GM06990 (cell line): ENCODE results near the gene SPEF2.

Experiments
- DNase-seq: peaks from one replicate; pipeline ENCODE4 v3.0.0-alpha.2; 2011; ENCODE audit not compliant: insufficient read length; ENCODE audit errors: extremely low read depth
- H3K27me3 ChIP-seq: replicated peaks from 2 replicates; pipeline ENCODE4 v1.6.0; 2011; ENCODE audit warnings: low read length; ENCODE audit not compliant: control insufficient read depth, insufficient read depth
- H3K36me3 ChIP-seq: 2 replicates; pipeline ENCODE4 v1.5.1; 2011; ENCODE audit warnings: low read length; ENCODE audit not compliant: control insufficient read depth, insufficient read depth
- H3K4me3 ChIP-seq: replicated peaks from 2 replicates; pipeline ENCODE4 v1.5.1; 2011; ENCODE audit warnings: low read depth, mild to moderate bottlenecking, control low read depth, low read length
- TF ChIP-seq, protein P1 (sequence below): IDR thresholded peaks from 2 replicates; pipeline ENCODE4 v1.5.1; 2011; ENCODE audit warnings: low read length, control low read depth, mild to moderate bottlenecking, inconsistent platforms; ENCODE audit not compliant: insufficient read depth, poor library complexity, severe bottlenecking

SPEF2 gene

DNA sequence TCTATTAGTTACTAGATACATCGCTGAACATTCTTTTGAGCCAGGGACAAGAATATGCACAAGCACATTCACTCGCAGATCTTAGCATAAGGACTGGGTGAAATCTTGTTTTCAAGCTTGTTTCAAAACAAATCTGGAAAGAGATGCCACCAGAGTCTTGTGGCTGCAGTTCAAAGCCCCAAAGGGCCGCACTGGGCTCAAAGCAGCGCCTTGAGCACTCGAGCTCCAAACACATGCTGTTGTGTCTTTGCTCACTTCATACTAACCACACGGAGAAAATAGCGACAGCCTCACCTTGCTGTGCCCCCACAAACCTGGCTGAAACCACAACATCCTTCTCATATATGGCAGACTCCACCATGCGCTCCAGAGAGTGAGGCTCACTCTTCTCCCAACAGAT lies 204.8 kb downstream of the SPEF2 start:
- no peak for DNase-seq
- TF ChIP-seq, protein P1, sequence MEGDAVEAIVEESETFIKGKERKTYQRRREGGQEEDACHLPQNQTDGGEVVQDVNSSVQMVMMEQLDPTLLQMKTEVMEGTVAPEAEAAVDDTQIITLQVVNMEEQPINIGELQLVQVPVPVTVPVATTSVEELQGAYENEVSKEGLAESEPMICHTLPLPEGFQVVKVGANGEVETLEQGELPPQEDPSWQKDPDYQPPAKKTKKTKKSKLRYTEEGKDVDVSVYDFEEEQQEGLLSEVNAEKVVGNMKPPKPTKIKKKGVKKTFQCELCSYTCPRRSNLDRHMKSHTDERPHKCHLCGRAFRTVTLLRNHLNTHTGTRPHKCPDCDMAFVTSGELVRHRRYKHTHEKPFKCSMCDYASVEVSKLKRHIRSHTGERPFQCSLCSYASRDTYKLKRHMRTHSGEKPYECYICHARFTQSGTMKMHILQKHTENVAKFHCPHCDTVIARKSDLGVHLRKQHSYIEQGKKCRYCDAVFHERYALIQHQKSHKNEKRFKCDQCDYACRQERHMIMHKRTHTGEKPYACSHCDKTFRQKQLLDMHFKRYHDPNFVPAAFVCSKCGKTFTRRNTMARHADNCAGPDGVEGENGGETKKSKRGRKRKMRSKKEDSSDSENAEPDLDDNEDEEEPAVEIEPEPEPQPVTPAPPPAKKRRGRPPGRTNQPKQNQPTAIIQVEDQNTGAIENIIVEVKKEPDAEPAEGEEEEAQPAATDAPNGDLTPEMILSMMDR = no peak
- Histone ChIP-seq H3K27me3 (no peaks in the 10 kb centered on the region), H3K36me3 (no peaks in the 10 kb centered on the region), H3K4me3 (no peak overlapping the region)

DNA sequence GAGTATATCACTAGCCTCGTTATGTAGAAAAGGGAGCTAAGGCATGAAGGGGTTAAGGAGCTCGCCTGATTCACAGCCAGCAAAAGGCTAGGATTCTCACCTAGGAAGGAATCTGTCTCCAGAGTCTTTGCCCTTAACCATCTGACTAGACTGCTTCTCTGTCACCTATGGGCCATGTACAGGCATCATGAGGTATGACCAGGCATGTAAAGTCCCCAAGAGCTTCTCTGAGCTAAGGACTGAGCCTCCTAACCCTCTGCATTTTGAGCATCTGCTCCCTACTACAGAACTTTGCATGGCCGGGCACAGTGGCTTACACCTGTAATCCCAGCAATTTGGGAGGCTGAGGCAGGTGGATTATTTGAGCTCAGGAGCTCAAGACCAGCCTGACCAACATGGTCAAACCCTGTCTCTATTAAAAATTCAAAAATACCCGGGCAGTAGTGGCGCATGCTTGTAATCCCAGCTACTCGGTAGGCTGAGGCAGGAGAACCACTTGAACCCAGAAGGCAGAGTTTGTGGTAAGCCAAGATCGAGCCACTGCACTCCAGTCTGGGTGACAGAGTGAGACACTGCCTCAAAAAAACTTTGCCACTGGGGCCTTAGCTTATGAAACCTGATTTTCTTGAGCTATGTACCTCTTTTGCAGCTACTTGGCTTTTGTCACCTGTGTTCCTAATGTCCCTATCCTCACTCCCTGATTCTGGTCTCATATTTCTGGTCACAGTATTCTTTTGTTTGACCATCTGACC lies 205.9 kb downstream of the SPEF2 start:
- Histone ChIP-seq H3K36me3 (no peaks in the 10 kb centered on the region), H3K27me3 (no peaks in the 10 kb centered on the region), H3K4me3 (no peak overlapping the region)
- DNase-seq = no peak
- TF ChIP-seq, protein P1 = no peak

DNA sequence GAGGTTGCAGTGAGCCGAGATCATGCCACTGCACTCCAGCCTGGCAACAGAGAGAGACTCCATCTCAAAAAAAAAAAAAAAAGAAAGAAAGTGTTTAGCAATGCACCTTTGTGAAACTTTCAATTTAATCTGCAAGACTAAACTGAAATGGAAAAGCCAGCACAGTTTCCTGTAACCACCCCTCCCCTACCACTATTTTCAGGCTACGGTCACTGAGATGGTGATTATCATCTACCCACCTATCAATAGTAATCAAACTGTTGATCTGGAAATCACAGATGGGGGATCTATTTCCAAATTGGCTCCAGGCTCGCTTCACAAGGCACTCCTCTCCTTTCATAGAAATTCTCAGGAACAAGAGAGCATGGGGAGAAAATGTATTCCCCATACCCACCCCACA lies 208.4 kb downstream of the SPEF2 start:
- DNase-seq = no peak
- Histone ChIP-seq H3K4me3 (no peak overlapping the region), H3K36me3 (no peaks in the 10 kb centered on the region), H3K27me3 (no peaks in the 10 kb centered on the region)
- TF ChIP-seq, protein P1 = no peak

DNA sequence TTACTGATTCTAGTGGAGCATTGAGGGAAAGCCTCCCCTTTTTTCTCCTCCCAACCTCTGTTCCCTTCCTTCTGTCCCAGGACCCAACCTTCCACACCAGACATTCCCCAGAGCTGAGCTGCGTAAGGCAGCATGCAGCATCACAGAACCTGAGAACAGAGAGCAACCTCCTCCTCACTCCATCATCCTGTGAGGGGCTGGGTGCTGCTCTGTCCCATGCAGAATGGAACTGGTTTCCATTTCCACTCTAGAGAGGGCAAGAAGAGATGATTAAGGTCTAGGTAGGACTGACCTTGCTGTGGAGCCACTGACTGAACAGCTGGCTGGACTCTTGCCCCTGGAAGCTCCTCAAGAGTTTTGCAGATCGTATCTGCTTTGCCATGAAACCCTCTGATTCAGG lies 208.9 kb downstream of the SPEF2 start:
- TF ChIP-seq, protein P1 = no peak
- no peak overlapping the region for H3K4me3 ChIP-seq
- no peaks in the 10 kb centered on the region for H3K36me3 ChIP-seq
- no peaks in the 10 kb centered on the region for H3K27me3 ChIP-seq
- no peak for DNase-seq

DNA sequence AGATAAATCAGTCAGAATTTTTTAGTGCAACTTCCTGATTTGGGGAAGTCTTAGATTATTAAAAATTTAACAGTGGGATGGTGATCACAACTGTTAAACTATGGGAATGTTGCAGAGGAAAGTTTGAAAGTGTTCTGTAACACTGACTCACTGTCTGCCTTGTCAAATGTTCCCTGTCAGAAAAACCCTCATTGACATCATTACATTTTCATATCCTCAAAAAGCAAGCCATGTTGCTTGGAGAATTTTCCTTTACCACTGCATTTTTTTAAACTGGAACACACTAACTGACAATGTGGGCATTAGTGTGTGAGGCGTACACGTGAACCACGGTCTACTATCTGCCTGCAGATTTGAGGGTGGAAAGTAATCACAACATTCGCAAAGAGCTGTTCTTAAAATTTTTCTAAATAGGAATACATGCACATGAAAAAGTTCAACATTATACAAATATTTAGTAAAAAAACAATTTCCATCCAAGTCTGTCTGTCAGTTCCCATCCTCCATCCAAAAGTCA lies 210.5 kb downstream of the SPEF2 start:
- Histone ChIP-seq H3K36me3 (no peaks in the 10 kb centered on the region), H3K4me3 (no peak overlapping the region), H3K27me3 (no peaks in the 10 kb centered on the region)
- TF ChIP-seq, protein P1 = no peak
- DNase-seq = no peak
